Occipital lobe (tissue), 2 donors: Measurements from ENCODE around the gene HEATR1. TPM values are rescaled to one million over a fixed set of nuclear protein-coding genes. Genes with fewer than 3 reads are reported as not detected.
"Not testable (repeated sequence)": the region's sequence is repeated elsewhere in the genome, so short reads cannot be mapped to it uniquely, and the experiment has no call there.

ENCODE experiments used
- DNase-seq: peaks from one replicate; lab custom pipeline; 2025; lab: John Stamatoyannopoulos, UW
- total RNA-seq: library from RNA; depleted of rRNA; stranded (reverse); fragments of >200 nt; gene quantifications from one replicate; pipeline ENCODE4 v1.2.3, GENCODE V29; 2014

HEATR1 gene, protein sequence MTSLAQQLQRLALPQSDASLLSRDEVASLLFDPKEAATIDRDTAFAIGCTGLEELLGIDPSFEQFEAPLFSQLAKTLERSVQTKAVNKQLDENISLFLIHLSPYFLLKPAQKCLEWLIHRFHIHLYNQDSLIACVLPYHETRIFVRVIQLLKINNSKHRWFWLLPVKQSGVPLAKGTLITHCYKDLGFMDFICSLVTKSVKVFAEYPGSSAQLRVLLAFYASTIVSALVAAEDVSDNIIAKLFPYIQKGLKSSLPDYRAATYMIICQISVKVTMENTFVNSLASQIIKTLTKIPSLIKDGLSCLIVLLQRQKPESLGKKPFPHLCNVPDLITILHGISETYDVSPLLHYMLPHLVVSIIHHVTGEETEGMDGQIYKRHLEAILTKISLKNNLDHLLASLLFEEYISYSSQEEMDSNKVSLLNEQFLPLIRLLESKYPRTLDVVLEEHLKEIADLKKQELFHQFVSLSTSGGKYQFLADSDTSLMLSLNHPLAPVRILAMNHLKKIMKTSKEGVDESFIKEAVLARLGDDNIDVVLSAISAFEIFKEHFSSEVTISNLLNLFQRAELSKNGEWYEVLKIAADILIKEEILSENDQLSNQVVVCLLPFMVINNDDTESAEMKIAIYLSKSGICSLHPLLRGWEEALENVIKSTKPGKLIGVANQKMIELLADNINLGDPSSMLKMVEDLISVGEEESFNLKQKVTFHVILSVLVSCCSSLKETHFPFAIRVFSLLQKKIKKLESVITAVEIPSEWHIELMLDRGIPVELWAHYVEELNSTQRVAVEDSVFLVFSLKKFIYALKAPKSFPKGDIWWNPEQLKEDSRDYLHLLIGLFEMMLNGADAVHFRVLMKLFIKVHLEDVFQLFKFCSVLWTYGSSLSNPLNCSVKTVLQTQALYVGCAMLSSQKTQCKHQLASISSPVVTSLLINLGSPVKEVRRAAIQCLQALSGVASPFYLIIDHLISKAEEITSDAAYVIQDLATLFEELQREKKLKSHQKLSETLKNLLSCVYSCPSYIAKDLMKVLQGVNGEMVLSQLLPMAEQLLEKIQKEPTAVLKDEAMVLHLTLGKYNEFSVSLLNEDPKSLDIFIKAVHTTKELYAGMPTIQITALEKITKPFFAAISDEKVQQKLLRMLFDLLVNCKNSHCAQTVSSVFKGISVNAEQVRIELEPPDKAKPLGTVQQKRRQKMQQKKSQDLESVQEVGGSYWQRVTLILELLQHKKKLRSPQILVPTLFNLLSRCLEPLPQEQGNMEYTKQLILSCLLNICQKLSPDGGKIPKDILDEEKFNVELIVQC (N-terminal part only)
- total RNA-seq = 77.2 TPM

DNA sequence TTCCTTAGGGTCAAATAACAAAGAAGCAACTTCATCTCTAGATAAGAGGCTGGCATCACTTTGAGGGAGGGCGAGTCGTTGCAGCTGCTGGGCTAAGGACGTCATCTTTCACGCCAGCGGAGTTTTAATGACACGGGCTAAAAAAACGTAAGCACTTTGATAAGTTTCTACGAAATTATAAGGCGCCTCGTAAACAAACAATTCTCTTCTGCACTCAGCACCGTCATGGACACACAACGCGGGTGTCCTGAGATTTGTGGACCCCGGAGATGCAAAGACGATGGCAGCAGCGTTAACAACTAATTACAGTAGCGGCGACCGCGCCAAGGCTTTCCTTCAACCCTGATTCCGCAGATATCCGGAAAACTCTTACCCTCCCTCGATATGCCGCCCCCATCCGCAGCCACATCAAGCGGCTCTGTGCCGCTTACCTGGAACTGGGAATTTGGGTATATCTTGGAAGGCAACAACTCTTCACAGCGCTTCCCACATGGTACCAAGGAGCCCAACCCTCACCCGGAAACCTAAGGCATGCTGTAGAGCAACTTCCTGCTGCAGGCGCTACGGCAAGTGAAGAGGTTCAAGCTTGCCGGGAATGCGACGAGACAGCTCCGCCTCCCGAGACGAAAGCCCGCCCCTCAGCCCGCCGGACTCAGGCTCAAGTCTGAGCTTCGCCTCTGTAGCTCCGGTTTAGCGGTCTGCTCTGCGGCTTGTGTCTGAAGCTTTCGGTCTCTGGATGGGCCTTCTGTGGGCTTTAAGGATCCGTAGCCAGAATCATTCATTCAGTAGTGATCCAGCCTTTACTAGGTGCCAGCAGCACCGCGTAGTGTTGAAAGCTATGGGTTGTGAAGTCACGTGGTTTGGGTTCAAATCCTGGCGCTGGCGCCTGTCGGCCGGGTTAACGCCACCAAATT, at the start of gene HEATR1:
Gene HEATR1, minus strand, starts transcription at position 526 of the 914 bp plus-strand sequence. Its CDS starts 421 bp downstream, at position 105.
- peak; percentile 89 for DNase-seq

DNA sequence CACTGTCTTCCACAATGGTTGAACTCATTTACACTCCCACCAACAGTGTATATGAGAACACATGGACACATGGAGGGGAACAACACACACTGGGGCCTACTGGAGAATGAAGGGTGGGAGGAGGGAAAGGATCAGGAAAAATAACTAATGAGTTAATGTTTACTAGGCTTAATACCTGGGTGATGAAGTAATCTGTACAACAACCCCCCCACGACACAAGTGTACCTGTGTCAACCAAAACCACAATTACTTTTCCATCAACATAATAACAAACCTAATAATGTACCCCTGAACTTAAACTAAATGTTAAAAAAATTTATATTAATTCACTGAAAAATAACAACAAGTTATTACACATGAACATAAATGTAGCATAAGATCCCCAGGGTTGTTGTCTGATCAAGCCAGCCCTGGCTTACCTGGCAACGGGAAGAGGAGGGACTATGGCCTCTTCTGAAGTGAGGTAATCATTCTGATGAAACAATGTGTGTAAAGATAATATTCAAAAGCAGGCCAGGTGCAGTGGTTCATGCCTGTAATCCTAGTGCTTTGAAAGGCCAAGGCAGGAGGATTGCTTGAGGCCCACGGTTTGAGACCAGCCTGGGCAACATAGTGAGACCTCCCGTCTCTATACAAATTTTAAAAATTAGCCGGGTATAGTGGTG, 40.8 kb upstream of the HEATR1 start:
- DNase-seq = no peak

DNA sequence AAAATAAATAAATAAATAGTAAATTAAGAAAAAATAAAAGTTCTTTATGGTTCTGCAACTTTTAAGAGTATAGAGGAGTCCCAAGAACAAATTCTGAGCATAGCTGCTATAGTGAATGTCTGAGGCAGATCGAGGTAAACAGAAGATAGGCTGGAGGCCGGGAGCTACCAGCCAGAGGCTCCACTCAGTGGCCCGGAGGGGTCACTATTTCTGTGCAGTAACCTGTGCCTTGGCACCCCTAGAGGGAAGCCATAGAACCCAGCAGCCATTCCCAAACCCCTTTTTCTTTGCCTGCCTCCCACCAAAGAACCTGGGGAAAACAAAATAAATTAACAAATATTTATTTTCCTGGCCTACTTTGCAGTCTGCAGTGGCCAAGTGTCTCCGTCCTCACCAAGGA, 38.4 kb upstream of the HEATR1 start:
- no peak for DNase-seq

DNA sequence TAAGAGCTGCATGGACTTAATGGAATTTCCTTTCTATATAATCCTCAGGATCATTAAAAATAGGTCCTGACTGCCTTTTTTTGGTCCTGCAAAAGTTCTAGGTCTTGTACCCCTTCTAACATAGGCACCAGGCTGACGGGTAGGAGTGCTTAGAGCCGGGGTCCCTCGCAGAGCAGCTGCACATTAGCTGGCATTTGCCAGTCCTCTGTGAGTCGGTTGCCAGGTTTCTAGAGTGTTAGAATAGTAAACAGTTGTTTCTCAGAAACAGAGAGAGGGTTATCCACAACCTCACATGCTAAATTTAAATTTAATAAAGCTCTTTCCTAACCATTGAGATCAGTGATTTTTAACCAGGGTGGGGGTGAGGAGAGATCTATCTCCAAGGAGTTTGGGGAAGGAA, 35.4 kb upstream of the HEATR1 start:
- DNase-seq = no peak

DNA sequence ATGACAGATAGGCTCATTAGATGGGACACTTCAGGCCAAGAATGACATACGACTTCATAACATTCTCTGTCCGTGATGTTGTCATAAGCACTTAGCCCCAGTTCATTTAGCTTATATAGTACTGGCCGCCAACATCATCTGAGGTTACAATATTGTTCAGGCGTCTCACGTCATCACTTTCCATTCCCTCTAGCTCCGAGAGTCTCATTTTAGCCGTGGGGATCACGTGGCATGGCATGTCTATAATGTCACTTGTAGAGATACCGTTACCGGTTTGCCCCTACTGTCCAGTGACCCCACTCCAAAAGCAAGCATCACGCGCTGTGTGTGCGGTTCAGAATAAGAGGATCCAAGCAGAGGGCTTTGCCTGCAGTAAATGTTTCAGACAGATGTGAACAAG, 34.6 kb upstream of the HEATR1 start:
- no peak for DNase-seq

DNA sequence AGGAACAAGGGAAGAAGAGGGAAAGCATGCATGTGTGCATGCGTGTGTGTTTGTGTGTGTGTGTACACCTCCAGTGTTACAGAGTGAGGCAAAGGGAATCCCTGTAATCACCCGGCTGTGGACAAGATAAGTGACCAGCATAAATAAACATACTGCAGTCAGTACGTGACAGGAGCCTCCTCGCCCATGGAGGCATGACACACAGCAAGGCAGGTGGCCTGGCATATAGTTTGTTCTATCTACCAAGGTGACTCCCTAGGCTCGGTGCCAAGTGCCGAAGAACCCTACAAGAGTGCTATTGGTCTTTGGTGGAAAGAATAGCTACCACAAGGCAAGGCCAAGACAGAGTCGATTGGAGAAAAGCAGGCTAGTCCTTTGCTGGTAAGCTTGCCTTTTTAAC, 31.7 kb upstream of the HEATR1 start:
- DNase-seq = no peak

DNA sequence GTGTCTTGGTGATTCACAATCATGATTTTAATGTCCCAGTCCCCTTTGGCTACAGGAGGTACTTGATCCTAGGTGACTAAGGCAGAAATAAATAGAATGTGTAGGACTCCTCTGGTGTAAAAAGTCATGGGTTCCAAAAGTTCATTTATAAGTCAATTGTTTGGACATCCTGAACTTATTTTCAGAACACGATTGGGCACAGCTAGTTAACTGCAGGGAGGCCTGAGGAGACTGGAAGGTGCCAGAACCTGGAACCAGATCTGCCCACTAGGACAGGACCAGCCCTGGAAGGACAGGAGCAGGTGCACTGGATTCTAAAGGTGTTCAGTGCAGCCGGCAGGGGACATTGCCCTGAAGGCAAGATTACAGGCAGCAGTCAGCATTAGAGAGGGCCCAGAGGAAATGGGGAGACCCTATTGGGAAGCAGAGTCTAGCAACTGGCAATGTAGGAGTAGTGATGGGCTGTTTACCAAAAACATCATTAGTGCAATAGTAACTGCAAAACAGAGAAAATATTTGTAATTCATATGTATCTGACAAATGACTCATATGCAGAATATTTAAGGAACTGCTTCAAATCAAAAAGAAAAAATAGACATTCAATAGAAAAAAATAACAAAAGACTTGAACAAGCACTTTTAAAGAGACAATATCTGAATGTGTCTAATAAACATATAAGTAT, 23.6 kb upstream of the HEATR1 start:
- no peak for DNase-seq

DNA sequence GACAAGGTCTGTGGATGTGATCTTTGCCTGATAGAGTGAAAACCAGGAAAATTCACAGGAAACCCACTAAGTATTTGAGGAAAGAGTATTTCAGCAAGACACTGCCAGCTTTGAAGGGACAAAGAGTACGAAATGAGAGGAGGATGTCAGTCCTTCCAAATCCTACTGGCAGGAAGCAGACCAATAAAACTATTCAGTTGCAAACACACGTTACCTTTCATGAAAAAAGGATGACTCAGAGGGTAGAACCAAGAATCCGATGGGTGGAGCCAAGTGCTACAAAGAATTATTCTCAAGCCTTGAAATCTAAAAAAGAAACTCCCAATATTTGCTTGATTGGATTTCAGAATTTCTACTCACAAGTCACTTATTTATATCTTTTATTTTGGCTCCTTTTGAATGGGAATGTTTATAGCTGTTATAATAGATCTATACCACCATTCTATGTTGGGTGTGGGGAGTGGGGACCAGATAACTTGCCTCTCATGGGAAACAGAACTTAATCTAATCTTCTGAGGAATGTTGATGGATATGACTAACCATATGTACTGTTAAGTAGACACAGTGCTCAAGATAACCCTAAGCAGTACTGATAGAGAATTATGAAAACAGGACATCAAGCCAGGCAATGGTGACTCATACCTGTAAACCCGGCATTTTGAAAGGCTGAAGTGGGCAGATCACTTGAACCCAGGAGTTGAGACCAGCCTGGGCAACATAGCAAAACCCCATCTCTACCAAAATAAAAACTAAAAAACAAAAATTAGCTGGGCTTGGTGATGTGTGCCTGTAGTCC, 19.3 kb upstream of the HEATR1 start:
- DNase-seq = no peak

DNA sequence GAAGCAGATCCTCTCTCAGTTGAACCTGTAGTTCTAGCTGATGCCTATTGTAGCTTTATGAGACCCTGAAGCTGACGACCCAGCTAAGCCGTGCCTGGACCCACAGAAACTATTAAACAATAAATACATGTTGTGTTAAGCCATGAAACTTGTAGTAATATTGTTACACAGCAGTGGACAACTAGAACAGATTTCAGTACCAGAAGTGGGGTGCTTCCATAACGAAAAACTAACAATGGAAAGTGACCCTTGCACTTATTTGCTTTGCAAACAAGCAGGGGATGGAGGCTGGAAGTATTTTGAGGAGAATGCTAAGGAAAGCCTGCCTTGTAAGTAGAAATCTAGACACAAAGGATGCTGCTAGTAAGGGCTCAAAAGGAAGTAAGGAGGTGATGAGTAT, 18.1 kb upstream of the HEATR1 start:
- no peak for DNase-seq

DNA sequence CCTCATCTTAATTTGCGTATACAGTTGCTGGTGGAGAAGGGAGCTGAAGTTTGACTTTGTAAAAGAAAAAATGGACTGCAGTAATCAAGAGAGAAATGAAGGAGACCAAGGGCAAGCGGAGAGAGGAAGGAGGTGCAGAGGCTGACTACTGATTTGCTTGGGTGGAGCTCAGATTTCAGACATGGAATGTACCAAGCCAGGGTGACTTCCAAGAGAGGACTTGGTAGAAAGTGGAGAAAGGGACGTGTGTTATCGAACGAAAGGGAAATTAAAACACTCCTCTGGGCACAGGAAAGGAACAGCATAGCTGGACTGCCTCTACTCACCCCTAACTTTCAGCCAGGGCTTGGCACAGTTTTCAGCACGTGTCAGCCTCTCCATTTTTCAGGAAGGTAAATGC, 15.1 kb upstream of the HEATR1 start:
- no peak for DNase-seq

DNA sequence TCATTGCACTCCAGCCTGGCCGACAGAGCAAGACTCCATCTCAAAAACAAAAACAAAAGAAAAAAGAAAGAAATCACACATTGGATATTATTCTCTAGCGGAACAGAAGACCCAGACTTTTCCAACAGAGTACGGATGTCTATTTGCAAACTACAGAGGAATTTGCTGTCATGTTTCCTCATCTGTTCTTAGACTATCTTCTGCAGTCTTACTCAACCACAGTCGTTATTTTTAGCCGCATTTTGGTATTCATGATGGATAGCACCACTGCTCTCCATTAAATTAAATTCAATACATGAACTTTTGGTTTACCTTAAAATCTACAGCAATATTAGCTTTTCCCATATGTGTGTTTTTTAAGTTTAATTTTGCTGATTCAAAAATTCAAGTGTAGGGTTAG, 14.2 kb upstream of the HEATR1 start:
- DNase-seq = no peak

DNA sequence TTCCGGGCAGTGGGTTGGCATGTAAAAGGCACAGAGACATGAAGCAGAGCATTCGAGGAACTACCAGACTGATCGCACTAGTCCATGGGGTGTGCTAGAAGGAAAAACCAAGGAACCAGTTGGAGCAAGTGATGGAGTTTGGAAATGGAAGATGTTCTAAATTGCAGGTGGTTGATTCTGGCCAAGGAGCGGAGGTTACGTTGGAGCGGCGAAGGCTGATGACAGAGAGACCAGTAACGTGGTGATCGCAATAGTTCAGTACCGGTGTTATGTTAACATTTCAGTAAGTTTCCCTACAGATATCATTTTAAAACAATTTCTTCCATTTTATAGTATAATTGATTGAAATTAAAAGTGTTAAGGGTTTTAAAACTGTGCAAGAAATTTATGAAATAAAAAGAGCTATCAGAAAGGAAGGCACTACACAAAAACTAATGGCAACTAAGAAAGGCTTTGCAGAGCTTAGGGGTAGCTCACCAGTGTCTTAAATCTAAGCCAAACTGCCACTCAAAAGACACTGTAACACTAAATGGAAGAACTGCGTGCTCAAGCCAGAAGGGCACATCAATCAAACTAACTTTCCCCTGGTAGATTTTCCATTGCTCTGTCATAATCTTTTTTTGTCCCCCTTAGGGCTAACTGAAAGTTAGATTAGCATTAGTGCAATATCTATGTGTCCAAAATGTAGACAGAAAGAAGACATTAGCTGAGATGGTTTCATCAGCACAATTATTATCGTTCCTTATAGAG, 11.3 kb upstream of the HEATR1 start:
- no peak for DNase-seq

DNA sequence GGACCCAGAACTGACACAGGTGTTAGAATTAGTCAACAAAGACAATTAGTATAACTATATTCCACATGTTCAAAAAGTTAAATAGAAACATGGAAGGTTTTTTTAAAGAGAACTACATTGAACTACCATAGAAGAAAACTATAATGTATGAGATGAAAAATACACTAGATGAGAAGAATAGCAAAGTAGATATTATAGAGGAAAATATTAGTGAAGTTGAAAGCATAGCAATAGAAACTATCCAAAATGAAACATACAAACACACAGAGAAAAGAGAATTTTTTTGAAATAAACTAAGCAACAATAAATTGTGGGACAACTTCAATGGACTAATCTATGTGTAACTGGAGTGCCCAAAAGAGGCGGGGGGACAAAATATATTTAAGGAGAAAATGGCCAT, 8.0 kb upstream of the HEATR1 start:
- no peak for DNase-seq

DNA sequence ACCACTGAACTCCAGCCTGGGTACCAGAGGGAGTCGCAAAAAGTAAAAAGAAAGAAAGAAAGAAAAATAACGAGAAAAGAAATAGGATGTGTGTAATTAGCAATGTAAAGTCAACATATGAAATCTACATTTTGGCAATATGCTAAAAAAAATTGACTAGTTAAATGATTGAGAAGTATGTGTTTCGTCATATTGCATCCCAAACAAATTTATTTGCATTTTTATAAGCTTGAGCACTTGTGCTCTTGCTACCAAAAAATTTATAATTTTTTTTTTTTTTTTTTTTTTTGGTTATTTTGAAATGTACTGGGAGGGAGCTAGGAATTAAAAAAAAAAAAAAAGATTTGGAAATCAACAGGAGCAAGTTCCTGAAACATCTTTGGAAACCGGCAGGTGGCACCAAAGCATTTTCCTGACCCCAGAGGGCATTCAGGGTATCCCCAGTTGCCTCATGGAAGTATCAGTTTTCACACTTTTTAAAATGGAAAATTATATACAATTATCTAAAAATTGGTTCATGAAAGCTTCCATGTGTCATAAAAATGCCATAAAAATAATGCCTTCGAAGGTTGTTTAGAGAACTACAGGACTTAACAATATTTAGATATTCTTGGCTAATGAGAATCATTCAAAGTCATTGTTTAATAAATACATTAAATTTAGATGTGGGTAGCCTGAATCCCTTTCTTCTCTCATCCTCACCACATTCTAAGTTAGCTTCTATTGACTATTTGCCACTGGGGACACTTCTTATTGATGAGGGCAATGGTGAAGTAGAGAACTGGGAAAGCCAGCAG, 4.8 kb upstream of the HEATR1 start:
- DNase-seq = peak; percentile 24

DNA sequence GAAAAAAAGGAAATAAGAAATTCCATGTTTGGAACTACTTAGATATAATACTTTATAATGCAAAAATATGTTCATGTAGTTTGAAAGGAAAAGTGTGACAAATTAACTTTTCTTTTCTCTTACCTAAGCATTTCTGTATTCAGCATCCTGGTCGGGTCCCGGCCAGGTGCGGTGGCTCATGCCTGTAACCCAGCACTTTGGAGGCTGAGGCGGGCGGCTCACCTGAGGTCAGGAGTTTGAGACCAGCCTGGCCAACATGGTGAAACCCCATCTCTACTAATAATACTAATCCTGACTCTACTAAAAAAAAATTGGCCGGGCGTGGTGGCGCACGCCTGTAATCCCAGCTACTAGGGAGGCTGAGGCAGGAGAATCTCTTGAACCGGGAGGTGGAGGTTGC, 3.3 kb upstream of the HEATR1 start:
- not testable (repeated sequence) for DNase-seq

DNA sequence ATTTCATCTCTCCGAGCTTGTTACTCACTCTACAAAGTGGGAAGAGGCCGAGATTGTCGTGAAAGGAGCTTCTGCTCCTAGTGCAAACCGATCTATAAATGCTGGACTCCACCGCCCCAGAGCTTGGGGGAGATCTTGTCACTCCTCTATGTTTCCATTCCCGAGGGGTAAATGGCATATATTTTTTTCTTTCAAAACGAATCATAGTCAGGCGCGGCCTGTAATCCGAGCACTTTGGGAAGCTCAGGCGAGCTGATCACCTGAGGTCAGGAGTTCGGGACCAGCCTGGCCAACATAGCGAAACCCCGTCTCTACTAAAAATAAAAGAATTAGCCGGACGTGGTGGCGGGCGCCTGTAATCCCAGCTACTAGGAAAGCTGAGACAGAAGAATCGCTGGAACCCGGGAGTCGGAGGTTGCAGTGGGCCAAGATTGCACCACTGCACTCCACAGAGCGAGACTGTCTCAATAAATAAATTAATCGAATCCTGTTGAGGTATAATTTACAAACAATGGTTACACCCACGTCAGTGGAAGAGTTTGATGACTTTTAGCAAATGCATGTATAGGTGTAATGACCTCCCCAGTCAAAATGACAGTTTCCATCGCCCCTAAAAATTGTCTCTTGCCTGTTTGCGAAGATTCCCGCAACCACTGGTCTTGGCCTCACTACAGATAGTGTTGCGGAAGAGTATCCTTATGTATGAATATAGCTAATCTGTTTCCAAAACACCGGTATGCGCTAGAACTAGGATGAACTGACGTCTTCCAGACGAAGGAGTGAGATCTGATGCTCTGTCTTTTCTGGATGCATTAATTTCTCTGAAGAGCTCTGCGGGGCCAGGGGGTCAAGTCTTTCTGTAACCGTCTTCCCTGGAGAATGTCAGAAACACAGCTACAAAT, 840 bp upstream of the HEATR1 start:
- DNase-seq = no peak
